Body of pancreas (tissue), 4 donors: ENCODE measurements around the gene KRT3. TPM values are rescaled to one million over a fixed set of nuclear protein-coding genes. Genes with fewer than 3 reads are reported as not detected.

ENCODE experiments used
- ATAC-seq: fragments of 150-250 bp; one replicate; pipeline ENCODE4 v1.9.1; 2016
- DNase-seq, 4 donors: peaks; one replicate each; pipeline ENCODE4 v3.0.0-alpha.2; 2019
- H3K27ac ChIP-seq, 4 donors: fragments of 200-600 bp; sonication (generic); 1 replicate in 3 of 4; 2 replicates in 1 of 4; pipeline versions ENCODE4 v1.5.1 to v1.6.1; 2016 to 2019; ENCODE audit warnings: mild to moderate bottlenecking in 1 of 4, mixed read lengths in 1 of 4, moderate library complexity in 1 of 4
- H3K27me3 ChIP-seq, 2 donors: fragments of 200-600 bp; sonication (generic); one replicate each; pipeline ENCODE4 v1.6.0; 2016; ENCODE audit warnings: mild to moderate bottlenecking in 1 of 2
- H3K36me3 ChIP-seq, 2 donors: fragments of 200-600 bp; sonication (generic); replicated peaks in 1 of 2; 2 replicates each; pipeline ENCODE4 v1.5.1; 2016; ENCODE audit warnings: low read depth in 2 of 2; ENCODE audit not compliant: insufficient read depth in 1 of 2
- H3K4me1 ChIP-seq: fragments of 200-600 bp; sonication (generic); one replicate; pipeline ENCODE4 v1.6.0; 2016
- H3K4me3 ChIP-seq, 2 donors: fragments of 200-600 bp; sonication (generic); 1 replicate in 1 of 2; 2 replicates in 1 of 2; pipeline ENCODE4 v1.5.1; 2016 to 2019
- H3K9me3 ChIP-seq, 3 donors: fragments of 200-600 bp; sonication (generic); 1 replicate in 2 of 3; 2 replicates in 1 of 3; pipeline ENCODE4 v1.5.1; 2016
- POLR2A ChIP-seq, 3 donors: fragments of 450-650 bp; IDR thresholded peaks; one replicate each; pipeline ENCODE4 v1.6.1; 2016; ENCODE audit warnings: antibody characterized with exemption in 3 of 3, mild to moderate bottlenecking in 2 of 3
- WGBS, 2 donors: methylation state at CpG; one replicate each; pipeline ENCODE4 v1.1.5; 2017; 5-methylcytosine and 5-hydroxymethylcytosine counted together
- intact Hi-C: fragments of 100-400 bp; cut with DNase I; formaldehyde crosslinking; loops from one replicate; pipeline ENCODE4 v1.15.1; 2023
- total RNA-seq, 2 donors: library from RNA; depleted of rRNA; stranded (reverse); fragments of >200 nt; gene quantifications; one replicate each; pipeline ENCODE4 v1.1.0, GENCODE V29; 2016
- TF ChIP-seq, protein P1 (sequence below), 7 experiments: fragments of 450-650 bp in 4 of 7; fragments of 200-600 bp in 3 of 7; sonication (generic) in 3 of 7; IDR thresholded peaks; one replicate each; pipeline ENCODE4 v1.5.1; 2016 to 2019; ENCODE audit warnings: antibody characterized with exemption in 7 of 7

The KRT3 gene
- total RNA-seq, 2 donors from 2014 or later, result not detected

DNA sequence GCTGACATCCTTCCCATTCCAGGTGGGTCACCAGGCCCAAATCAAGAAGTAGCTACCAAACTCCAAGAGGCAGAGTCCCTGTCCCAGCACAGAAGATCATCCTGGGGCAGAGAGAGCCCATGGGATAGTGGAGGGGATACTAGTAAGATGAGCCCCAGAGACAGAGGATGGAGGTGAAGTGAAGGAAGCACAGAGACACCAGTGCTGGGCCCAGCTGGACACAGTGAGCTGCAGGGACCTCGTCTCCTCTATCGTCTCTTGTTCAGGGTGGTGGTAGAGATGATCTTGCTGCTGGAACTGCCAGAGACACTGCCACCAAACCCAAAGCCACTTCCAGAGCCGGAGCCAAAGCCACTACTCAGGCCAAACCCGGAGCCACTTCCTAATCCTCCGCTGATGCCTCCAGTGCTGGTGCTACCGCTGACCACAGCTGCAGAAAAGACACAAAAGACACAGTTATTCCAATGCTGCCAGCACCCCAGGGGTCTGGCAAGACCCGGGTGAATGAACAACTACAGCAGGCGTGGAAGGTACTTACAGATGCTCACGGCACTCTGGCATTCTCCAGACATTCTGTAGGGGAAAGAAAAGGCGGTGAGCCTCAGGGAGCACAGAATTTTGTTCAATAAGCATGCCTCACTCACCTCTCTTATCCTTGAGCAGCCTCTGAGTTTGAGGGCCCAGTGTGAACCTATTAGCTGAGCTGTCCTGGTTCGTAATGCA lies 11.1 kb upstream of the KRT3 start:
- DNase-seq (no peak), ATAC-seq (no peak)
- WGBS, 2 donors, result 77 to 81% methylated on average over 11 of the region's 11 CpGs
- H3K36me3 ChIP-seq, result no peaks in the 10 kb centered on the region
- H3K27me3 ChIP-seq, result no peaks in the 10 kb centered on the region
- H3K4me1 ChIP-seq, result no peaks in the 10 kb centered on the region
- H3K27ac ChIP-seq, result no peak overlapping the region
- intact Hi-C loops, result no loop called here
- TF ChIP-seq POLR2A (IDR thresholded peaks at IDR 0.05), result no peak
- TF ChIP-seq, protein P1, sequence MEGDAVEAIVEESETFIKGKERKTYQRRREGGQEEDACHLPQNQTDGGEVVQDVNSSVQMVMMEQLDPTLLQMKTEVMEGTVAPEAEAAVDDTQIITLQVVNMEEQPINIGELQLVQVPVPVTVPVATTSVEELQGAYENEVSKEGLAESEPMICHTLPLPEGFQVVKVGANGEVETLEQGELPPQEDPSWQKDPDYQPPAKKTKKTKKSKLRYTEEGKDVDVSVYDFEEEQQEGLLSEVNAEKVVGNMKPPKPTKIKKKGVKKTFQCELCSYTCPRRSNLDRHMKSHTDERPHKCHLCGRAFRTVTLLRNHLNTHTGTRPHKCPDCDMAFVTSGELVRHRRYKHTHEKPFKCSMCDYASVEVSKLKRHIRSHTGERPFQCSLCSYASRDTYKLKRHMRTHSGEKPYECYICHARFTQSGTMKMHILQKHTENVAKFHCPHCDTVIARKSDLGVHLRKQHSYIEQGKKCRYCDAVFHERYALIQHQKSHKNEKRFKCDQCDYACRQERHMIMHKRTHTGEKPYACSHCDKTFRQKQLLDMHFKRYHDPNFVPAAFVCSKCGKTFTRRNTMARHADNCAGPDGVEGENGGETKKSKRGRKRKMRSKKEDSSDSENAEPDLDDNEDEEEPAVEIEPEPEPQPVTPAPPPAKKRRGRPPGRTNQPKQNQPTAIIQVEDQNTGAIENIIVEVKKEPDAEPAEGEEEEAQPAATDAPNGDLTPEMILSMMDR (IDR thresholded peaks at IDR 0.05), result no peak
- H3K9me3 ChIP-seq, result no peaks in the 10 kb centered on the region
- H3K4me3 ChIP-seq, result no peak overlapping the region

GRCh38 chr12:52806169-52806811 lies 10.4 kb upstream of the KRT3 start:
- H3K4me1 ChIP-seq, result no peaks in the 10 kb centered on the region
- WGBS, 2 donors, result 96 to 98% methylated on average over 3 of the region's 3 CpGs
- intact Hi-C loops, result no loop called here

GRCh38 chr12:52805739-52806138 lies 9.8 kb upstream of the KRT3 start:
- no peak overlapping the region for H3K4me3 ChIP-seq
- no peak for TF ChIP-seq POLR2A (IDR thresholded peaks at IDR 0.05)
- TF ChIP-seq, protein P1 (IDR thresholded peaks at IDR 0.05), result no peak
- intact Hi-C loops, result no loop called here
- peaks cover 4% of the 10 kb centered on the region for H3K4me1 ChIP-seq
- ATAC-seq, result no peak
- H3K36me3 ChIP-seq, result no peaks in the 10 kb centered on the region
- H3K27me3 ChIP-seq, result no peaks in the 10 kb centered on the region
- 68 to 72% methylated on average over 3 of the region's 3 CpGs for WGBS, 2 donors
- H3K9me3 ChIP-seq, result no peaks in the 10 kb centered on the region
- H3K27ac ChIP-seq, result no peak overlapping the region
- DNase-seq, result no peak

More at GRCh38 chr12:52806169-52806811, 10.4 kb upstream of the KRT3 start:
- no peak overlapping the region for H3K27ac ChIP-seq
- H3K36me3 ChIP-seq, result no peaks in the 10 kb centered on the region
- no peak for DNase-seq
- H3K9me3 ChIP-seq, result no peaks in the 10 kb centered on the region
- no peaks in the 10 kb centered on the region for H3K27me3 ChIP-seq
- no peak for TF ChIP-seq POLR2A (IDR thresholded peaks at IDR 0.05)
- TF ChIP-seq, protein P1 (IDR thresholded peaks at IDR 0.05), result no peak
- no peak overlapping the region for H3K4me3 ChIP-seq
- ATAC-seq, result no peak

DNA sequence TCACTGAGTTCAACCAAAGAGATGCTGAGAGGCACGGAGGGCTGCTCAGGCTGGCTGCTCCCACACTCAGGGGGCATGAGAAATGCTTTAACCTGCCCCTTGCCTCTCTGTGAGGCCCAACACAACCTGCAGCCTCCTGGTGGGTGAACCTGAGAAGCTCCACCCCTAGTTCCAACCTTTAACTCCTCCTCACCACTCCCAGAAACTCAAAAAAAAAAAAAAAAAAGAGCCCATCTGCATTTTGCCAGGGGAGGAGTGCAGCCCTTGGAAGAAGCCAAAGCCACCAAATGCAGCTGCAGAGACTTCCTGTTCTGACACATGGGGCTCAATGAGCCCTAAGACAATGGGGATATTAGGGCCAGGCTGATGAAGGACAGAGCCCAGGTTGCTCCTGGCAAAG lies 9.1 kb upstream of the KRT3 start:
- ATAC-seq (no peak), DNase-seq (no peak)
- intact Hi-C loops, result no loop called here
- Histone ChIP-seq H3K9me3 (no peaks in the 10 kb centered on the region), H3K27me3 (no peaks in the 10 kb centered on the region), H3K36me3 (no peaks in the 10 kb centered on the region), H3K4me3 (no peak overlapping the region), H3K4me1 (peaks cover 9% of the 10 kb centered on the region), H3K27ac (no peak overlapping the region)
- TF ChIP-seq, protein P1 (IDR thresholded peaks at IDR 0.05), result no peak
- no peak for TF ChIP-seq POLR2A (IDR thresholded peaks at IDR 0.05)
- WGBS, 2 donors, result 35 to 57% methylated on average over 1 of the region's 1 CpG
